ENCODE measurements around the gene STK32C. TPM values are rescaled to one million over a fixed set of nuclear protein-coding genes. Genes with fewer than 3 reads are reported as not detected.

STK32C gene
- total RNA-seq, 1 experiment from 2014 or later, result 13.5 TPM

DNA sequence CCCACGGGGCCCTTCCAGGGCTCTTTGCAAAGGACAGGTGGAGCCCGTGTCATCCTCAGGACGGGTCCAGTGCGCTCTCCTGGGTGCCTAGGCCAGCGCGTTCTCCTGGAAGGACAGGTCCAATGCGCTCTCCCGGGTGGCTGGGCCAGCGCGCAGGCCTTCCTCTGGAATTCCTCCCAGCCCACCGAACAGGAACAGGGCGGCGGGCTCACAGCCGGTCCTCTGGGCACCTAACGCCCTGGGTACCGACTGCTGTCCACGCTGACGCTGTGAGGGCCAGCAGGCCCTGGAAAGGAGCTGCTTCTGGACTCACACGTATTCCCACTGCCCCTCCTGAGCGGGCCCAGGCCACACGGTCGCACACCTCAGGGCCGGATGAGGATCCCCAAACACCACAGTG lies 49.3 kb downstream of the STK32C start:
- intact Hi-C loops (cut with micrococcal nuclease; ENCODE audit: unreplicated experiment), result no loop called here
- DNase-seq, result no peak
- Mint-ChIP-seq H3K4me1 (ENCODE audit: low read depth, unreplicated experiment) (no peaks in the 10 kb centered on the region), H3K4me3 (ENCODE audit: low read depth, unreplicated experiment) (no peak overlapping the region), H3K9me3 (ENCODE audit: low read depth, unreplicated experiment) (no peaks in the 10 kb centered on the region), H3K36me3 (ENCODE audit: insufficient read depth, unreplicated experiment) (peaks cover 5% of the 10 kb centered on the region), H3K27ac (ENCODE audit: unreplicated experiment) (no peak overlapping the region), H3K27me3 (ENCODE audit: unreplicated experiment) (no peaks in the 10 kb centered on the region)
- no TSS peak for BruUV-seq (replicated peaks)
- CTCF ChIA-PET, result no interaction called here
- TF ChIP-seq, protein P1, sequence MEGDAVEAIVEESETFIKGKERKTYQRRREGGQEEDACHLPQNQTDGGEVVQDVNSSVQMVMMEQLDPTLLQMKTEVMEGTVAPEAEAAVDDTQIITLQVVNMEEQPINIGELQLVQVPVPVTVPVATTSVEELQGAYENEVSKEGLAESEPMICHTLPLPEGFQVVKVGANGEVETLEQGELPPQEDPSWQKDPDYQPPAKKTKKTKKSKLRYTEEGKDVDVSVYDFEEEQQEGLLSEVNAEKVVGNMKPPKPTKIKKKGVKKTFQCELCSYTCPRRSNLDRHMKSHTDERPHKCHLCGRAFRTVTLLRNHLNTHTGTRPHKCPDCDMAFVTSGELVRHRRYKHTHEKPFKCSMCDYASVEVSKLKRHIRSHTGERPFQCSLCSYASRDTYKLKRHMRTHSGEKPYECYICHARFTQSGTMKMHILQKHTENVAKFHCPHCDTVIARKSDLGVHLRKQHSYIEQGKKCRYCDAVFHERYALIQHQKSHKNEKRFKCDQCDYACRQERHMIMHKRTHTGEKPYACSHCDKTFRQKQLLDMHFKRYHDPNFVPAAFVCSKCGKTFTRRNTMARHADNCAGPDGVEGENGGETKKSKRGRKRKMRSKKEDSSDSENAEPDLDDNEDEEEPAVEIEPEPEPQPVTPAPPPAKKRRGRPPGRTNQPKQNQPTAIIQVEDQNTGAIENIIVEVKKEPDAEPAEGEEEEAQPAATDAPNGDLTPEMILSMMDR (IDR thresholded peaks at IDR 0.05; ENCODE audit: unreplicated experiment), result no peak

DNA sequence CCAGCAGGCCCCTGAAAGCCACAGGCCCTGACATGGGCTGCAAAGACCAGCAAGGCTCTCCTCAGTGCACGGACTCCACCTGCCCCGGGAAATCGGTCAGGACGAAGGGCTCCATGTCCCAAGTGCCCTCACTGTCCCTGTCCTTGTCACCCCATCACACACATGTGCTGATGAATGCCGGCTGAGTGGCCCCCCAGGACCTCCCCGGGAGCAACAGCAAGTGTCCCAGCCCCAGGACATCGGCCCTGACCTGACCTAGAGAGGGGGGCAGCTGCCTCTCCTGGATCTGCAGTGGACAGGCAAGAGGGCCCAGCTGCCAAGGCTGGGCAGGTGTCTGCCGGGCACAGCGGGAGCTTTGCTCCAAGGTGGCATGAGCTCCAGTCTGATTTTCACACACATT lies 49.8 kb downstream of the STK32C start:
- intact Hi-C loops (cut with micrococcal nuclease; ENCODE audit: unreplicated experiment), result no loop called here
- Mint-ChIP-seq H3K27ac (ENCODE audit: unreplicated experiment) (no peak overlapping the region), H3K27me3 (ENCODE audit: unreplicated experiment) (no peaks in the 10 kb centered on the region), H3K9me3 (ENCODE audit: low read depth, unreplicated experiment) (no peaks in the 10 kb centered on the region), H3K4me3 (ENCODE audit: low read depth, unreplicated experiment) (no peak overlapping the region), H3K36me3 (ENCODE audit: insufficient read depth, unreplicated experiment) (peaks cover 8% of the 10 kb centered on the region), H3K4me1 (ENCODE audit: low read depth, unreplicated experiment) (no peaks in the 10 kb centered on the region)
- TF ChIP-seq, protein P1 (IDR thresholded peaks at IDR 0.05; ENCODE audit: unreplicated experiment), result no peak
- DNase-seq, result no peak
- CTCF ChIA-PET, result no interaction called here
- no TSS peak for BruUV-seq (replicated peaks)

DNA sequence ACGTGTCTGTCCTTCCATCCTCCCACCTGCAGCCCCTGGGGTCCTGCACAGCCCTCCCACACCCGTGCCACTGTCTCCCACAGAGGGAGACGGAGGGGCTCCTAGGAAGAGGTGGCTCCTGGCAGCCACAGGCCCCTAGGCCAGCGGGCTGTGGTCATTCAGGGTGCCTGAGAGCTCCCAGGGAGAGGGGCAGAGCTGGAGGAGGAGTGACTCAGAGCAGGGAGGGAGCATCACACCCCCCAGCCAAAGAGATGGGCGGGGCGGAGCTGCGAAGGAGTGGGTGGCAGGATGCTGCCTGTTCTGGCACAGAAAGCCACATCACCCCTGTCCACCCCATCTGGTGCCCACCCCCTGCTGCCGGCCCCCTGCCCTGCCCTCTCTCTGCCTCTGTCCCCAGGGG lies 50.5 kb downstream of the STK32C start:
- TF ChIP-seq, protein P1 (IDR thresholded peaks at IDR 0.05; ENCODE audit: unreplicated experiment), result no peak
- BruUV-seq (replicated peaks), result no TSS peak
- Mint-ChIP-seq H3K4me3 (ENCODE audit: low read depth, unreplicated experiment) (no peak overlapping the region), H3K9me3 (ENCODE audit: low read depth, unreplicated experiment) (no peaks in the 10 kb centered on the region), H3K36me3 (ENCODE audit: insufficient read depth, unreplicated experiment) (peaks cover 8% of the 10 kb centered on the region), H3K27ac (ENCODE audit: unreplicated experiment) (no peak overlapping the region), H3K27me3 (ENCODE audit: unreplicated experiment) (no peaks in the 10 kb centered on the region), H3K4me1 (ENCODE audit: low read depth, unreplicated experiment) (no peaks in the 10 kb centered on the region)
- DNase-seq, result no peak
- intact Hi-C loops (cut with micrococcal nuclease; ENCODE audit: unreplicated experiment), result no loop called here
- CTCF ChIA-PET, result no interaction called here

DNA sequence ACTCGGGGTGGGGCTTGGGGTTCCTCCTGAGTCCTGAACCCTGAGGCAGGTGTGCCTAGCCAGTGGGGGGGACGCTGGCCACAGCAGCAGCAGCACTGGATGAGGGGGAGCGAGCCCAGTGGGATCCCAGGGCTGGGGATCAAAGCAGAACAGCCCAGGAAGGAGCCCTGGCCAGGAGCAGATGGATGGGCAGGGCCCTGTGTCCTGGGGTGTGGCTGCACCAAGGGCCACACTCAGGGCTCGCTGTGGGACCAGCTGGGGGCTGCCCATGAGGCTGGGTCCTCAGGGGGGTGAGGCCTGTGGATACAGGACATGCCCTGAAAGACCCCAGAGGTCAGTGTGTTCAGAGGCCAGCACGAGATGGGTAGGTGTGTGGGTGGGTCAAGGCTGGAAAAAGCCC lies 50.9 kb downstream of the STK32C start:
- TF ChIP-seq, protein P1 (IDR thresholded peaks at IDR 0.05; ENCODE audit: unreplicated experiment), result no peak
- Mint-ChIP-seq H3K9me3 (ENCODE audit: low read depth, unreplicated experiment) (no peaks in the 10 kb centered on the region), H3K27ac (ENCODE audit: unreplicated experiment) (no peak overlapping the region), H3K4me3 (ENCODE audit: low read depth, unreplicated experiment) (no peak overlapping the region), H3K27me3 (ENCODE audit: unreplicated experiment) (no peaks in the 10 kb centered on the region), H3K36me3 (ENCODE audit: insufficient read depth, unreplicated experiment) (peaks cover 8% of the 10 kb centered on the region), H3K4me1 (ENCODE audit: low read depth, unreplicated experiment) (no peaks in the 10 kb centered on the region)
- DNase-seq, result no peak
- intact Hi-C loops (cut with micrococcal nuclease; ENCODE audit: unreplicated experiment), result no loop called here
- CTCF ChIA-PET, result no interaction called here
- no TSS peak for BruUV-seq (replicated peaks)
